HEK293T (cell line): Measurements from ENCODE around the gene AS3MT.

ENCODE experiments used
- CTCF ChIA-PET: fragments of 350-600 bp; formaldehyde crosslinking; extraction: SDS; loops from one replicate; lab custom pipeline; 2021; ENCODE audit warnings: antibody characterized with exemption, inconsistent platforms; lab: Yijun Ruan, JAX
- POLR2A ChIA-PET: fragments of 350-600 bp; formaldehyde crosslinking; extraction: SDS; loops from one replicate; lab custom pipeline; 2020; ENCODE audit warnings: antibody characterized with exemption, inconsistent platforms; lab: Yijun Ruan, JAX
- DNase-seq: peaks from one replicate; pipeline ENCODE4 v3.0.0; 2012; ENCODE audit warnings: mixed read lengths; ENCODE audit errors: extremely low spot score
- ARNT ChIP-seq: fragments of 450-650 bp; IDR thresholded peaks from 2 replicates; pipeline ENCODE4 v1.6.1; 2017; ENCODE audit warnings: mild to moderate bottlenecking
- BHLHE40 ChIP-seq: fragments of 450-650 bp; IDR thresholded peaks from 2 replicates; pipeline ENCODE4 v1.6.1; 2016; ENCODE audit warnings: mild to moderate bottlenecking, moderate library complexity, borderline replicate concordance
- CTBP1 ChIP-seq: fragments of 450-650 bp; IDR thresholded peaks from 2 replicates; pipeline ENCODE4 v1.6.1; 2016; ENCODE audit warnings: borderline replicate concordance
- ELF4 ChIP-seq: fragments of 450-650 bp; IDR thresholded peaks from 2 replicates; pipeline ENCODE4 v1.6.1; 2017; ENCODE audit warnings: antibody characterized with exemption
- FOXA1 ChIP-seq: fragments of 450-650 bp; IDR thresholded peaks from 2 replicates; pipeline ENCODE4 v1.6.1; 2016; ENCODE audit warnings: mild to moderate bottlenecking
- FOXK2 ChIP-seq: fragments of 450-650 bp; IDR thresholded peaks from 2 replicates; pipeline ENCODE4 v1.6.1; 2016; ENCODE audit warnings: mild to moderate bottlenecking
- FOXM1 ChIP-seq: fragments of 450-650 bp; IDR thresholded peaks from 2 replicates; pipeline ENCODE4 v1.6.1; 2017; ENCODE audit warnings: mild to moderate bottlenecking, borderline replicate concordance
- HDGF ChIP-seq: fragments of 450-650 bp; IDR thresholded peaks from 2 replicates; pipeline ENCODE4 v1.6.1; 2017; ENCODE audit warnings: antibody characterized with exemption, borderline replicate concordance
- L3MBTL2 ChIP-seq: fragments of 450-650 bp; conservative IDR thresholded peaks from 2 replicates; pipeline ENCODE4 v1.6.1; 2016; ENCODE audit warnings: mild to moderate bottlenecking
- LEF1 ChIP-seq: fragments of 450-650 bp; IDR thresholded peaks from 2 replicates; pipeline ENCODE4 v1.6.1; 2017; ENCODE audit warnings: mild to moderate bottlenecking, borderline replicate concordance
- NFRKB ChIP-seq: fragments of 450-650 bp; IDR thresholded peaks from 2 replicates; pipeline ENCODE4 v1.6.1; 2016; ENCODE audit warnings: mild to moderate bottlenecking, moderate library complexity
- PKNOX1 ChIP-seq: fragments of 450-650 bp; IDR thresholded peaks from 2 replicates; pipeline ENCODE4 v1.6.1; 2016
- SP1 ChIP-seq: fragments of 450-650 bp; IDR thresholded peaks from 2 replicates; pipeline ENCODE4 v1.6.1; 2017
- SUZ12 ChIP-seq: fragments of 450-650 bp; IDR thresholded peaks from 2 replicates; pipeline ENCODE4 v1.6.1; 2016; ENCODE audit warnings: mild to moderate bottlenecking
- TARDBP ChIP-seq: fragments of 450-650 bp; IDR thresholded peaks from 2 replicates; pipeline ENCODE4 v1.6.1; 2016
- ZNF384 ChIP-seq: fragments of 450-650 bp; IDR thresholded peaks from 2 replicates; pipeline ENCODE4 v1.6.1; 2016

Gene AS3MT

GRCh38 chr10:102880256-102880655 is 11.0 kb downstream of the AS3MT start:
- ChIA-PET POLR2A (no interaction called here), CTCF (no interaction called here)
- TF ChIP-seq CTBP1 (no peak), L3MBTL2 (no peak), BHLHE40 (no peak)
- DNase-seq, result no peak

- ChIA-PET CTCF (no interaction called here), POLR2A (no interaction called here)
- no peak for TF ChIP-seq L3MBTL2
- no peak for TF ChIP-seq HDGF
- TF ChIP-seq ELF4, result no peak
- TF ChIP-seq CTBP1, result no peak
- no peak for TF ChIP-seq ARNT
- TF ChIP-seq FOXA1, result no peak
- no peak for TF ChIP-seq BHLHE40
- TF ChIP-seq PKNOX1, result no peak
- TF ChIP-seq NFRKB, result no peak
- TF ChIP-seq LEF1, result no peak
- DNase-seq, result no peak
Measured at GRCh38 chr10:102888048-102888447, 18.8 kb downstream of the AS3MT start.

GRCh38 chr10:102894466-102895213 is 25.4 kb downstream of the AS3MT start:
- POLR2A ChIA-PET, result no interaction called here
- TF ChIP-seq BHLHE40 (no peak), FOXM1 (no peak), LEF1 (no peak), SUZ12 (no peak), HDGF (no peak), PKNOX1 (no peak), ELF4 (no peak), ZNF384 (no peak), FOXK2 (no peak), L3MBTL2 (no peak), NFRKB (no peak), TARDBP (no peak), ARNT (no peak), SP1 (no peak), FOXA1 (no peak), CTBP1 (no peak)
- no peak for DNase-seq
- CTCF ChIA-PET, result no interaction called here

- DNase-seq, result no peak
- TF ChIP-seq HDGF (no peak), LEF1 (no peak), FOXM1 (no peak), SUZ12 (no peak), CTBP1 (no peak), PKNOX1 (no peak), BHLHE40 (no peak), ARNT (no peak), TARDBP (no peak), NFRKB (no peak), L3MBTL2 (no peak), FOXK2 (no peak), ZNF384 (no peak), SP1 (no peak), ELF4 (no peak), FOXA1 (no peak)
- POLR2A ChIA-PET, result no interaction called here
- CTCF ChIA-PET, result interaction anchor here (0.9 kb wide), 1 partner anchor 65 kb away, joined by 3 read pairs; no protein-coding TSS in a partner anchor
Measured at GRCh38 chr10:102900006-102900405, 30.7 kb downstream of the AS3MT start.

- no peak for DNase-seq
- ChIA-PET CTCF (interaction anchor here (1.0 kb wide), 1 partner anchor 69 kb away, joined by 3 read pairs; no protein-coding TSS in a partner anchor), POLR2A (no interaction called here)
- TF ChIP-seq ZNF384, result no peak
- no peak for TF ChIP-seq TARDBP
- no peak for TF ChIP-seq SP1
- TF ChIP-seq BHLHE40, result no peak
- TF ChIP-seq ARNT, result no peak
Measured at GRCh38 chr10:102904346-102904745, 35.1 kb downstream of the AS3MT start.

GRCh38 chr10:102906507-102906906 is 37.2 kb downstream of the AS3MT start:
- no peak for TF ChIP-seq ARNT
- DNase-seq, result no peak
- CTCF ChIA-PET, result no interaction called here
- POLR2A ChIA-PET, result no interaction called here

GRCh38 chr10:102914781-102915180 is 45.5 kb downstream of the AS3MT start:
- ChIA-PET CTCF (interaction anchor here (0.9 to 1.1 kb wide), 2 partner anchors 80 to 154 kb away, joined by 5 to 9 read pairs; no protein-coding TSS in a partner anchor), POLR2A (no interaction called here)
- TF ChIP-seq L3MBTL2 (no peak), SUZ12 (no peak), FOXA1 (no peak), HDGF (no peak), ELF4 (no peak), BHLHE40 (no peak), SP1 (no peak), LEF1 (no peak), FOXK2 (no peak), ZNF384 (no peak), FOXM1 (no peak), CTBP1 (no peak), PKNOX1 (no peak), TARDBP (no peak), ARNT (no peak), NFRKB (no peak)
- no peak for DNase-seq
